HUES48 (cell line): Measurements from ENCODE around the gene CLEC16A.
"Not testable (repeated sequence)": the region's sequence is repeated elsewhere in the genome, so short reads cannot be mapped to it uniquely, and the experiment has no call there.

Experiments used
- H3K27ac ChIP-seq: one replicate; pipeline ENCODE4 v1.7.0; 2013; ENCODE audit warnings: low read depth, low read length, inconsistent platforms
- H3K27me3 ChIP-seq: 2 replicates; pipeline ENCODE4 v1.6.1; 2013; ENCODE audit warnings: mild to moderate bottlenecking, low read length; ENCODE audit not compliant: control insufficient read depth, insufficient read depth
- H3K36me3 ChIP-seq: 2 replicates; pipeline ENCODE4 v1.6.1; 2013; ENCODE audit warnings: low read length; ENCODE audit not compliant: control insufficient read depth, insufficient read depth
- H3K4me1 ChIP-seq: 2 replicates; pipeline ENCODE4 v1.6.1; 2013; ENCODE audit warnings: mild to moderate bottlenecking, low read length; ENCODE audit not compliant: control insufficient read depth, insufficient read depth
- H3K4me3 ChIP-seq: 2 replicates; pipeline ENCODE4 v1.5.1; 2013; ENCODE audit warnings: mild to moderate bottlenecking, low read depth, low read length
- H3K9ac ChIP-seq: 2 replicates; pipeline ENCODE4 v1.6.1; 2013; ENCODE audit warnings: mild to moderate bottlenecking, low read depth, low read length, moderate library complexity
- H3K9me3 ChIP-seq: 2 replicates; pipeline ENCODE4 v1.6.1; 2013; ENCODE audit warnings: low read length; ENCODE audit not compliant: control insufficient read depth, insufficient read depth

The CLEC16A gene

DNA sequence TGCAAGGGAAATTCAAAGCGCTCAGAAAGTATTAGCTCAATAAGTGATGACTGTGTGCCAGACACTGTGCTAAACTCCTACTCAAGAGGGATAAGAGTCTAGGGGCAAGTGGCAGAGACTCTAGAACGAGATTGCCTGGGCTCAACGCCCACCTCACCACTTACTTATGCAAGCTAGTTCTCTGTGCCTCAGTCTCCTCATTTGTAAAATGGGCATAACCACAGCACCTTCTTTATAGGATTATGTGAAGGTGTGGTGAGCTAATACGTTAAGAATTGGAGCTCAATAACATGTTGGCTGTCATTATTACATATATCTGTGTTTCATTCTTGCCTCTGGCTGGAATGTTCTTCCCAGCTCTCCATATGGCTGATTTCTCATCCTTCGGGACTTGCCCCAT, 17.5 kb upstream of the CLEC16A start:
- peaks cover 19% of the 10 kb centered on the region; the same call in 1 of the 2 replicates for H3K36me3 ChIP-seq

DNA sequence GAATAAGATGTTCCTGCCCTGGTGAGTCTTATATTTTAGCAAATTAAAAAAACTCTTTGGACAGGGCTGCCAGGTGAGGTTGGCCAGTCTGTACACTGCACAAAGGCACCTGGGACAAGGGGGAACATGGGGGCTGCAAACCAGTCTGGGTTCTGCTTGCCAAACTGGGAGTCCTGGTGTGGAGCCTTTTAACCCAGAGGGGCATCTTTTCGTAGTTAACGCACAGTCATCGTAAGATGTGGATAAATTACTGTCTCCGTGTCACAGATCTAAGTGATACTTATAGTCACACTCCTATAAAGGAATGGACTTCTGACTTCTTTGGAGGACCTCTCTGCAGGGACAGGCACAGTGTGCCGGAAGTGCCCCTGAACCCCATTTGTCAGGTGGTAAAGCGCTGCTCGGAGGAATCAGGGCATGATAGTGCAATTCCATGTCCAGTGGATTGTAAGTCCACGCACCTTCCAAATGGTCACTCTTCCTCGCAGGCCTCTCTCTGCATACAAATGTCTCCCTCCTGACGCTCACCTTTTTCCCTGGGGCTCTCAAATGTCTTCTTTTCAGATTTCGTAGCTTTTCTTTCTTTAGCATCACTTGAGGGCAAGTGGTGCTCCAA, 16.8 kb upstream of the CLEC16A start:
- H3K36me3 ChIP-seq = peaks cover 21% of the 10 kb centered on the region; the same call in 1 of the 2 replicates
- no peaks in the 10 kb centered on the region for H3K9me3 ChIP-seq
- no peaks in the 10 kb centered on the region for H3K27me3 ChIP-seq
- H3K4me3 ChIP-seq = no peak overlapping the region
- no peaks in the 10 kb centered on the region for H3K4me1 ChIP-seq
- no peak overlapping the region for H3K9ac ChIP-seq
- no peak overlapping the region for H3K27ac ChIP-seq

More for the DNA sequence above, 17.5 kb upstream of the CLEC16A start:
- H3K9ac ChIP-seq = no peak overlapping the region
- no peaks in the 10 kb centered on the region for H3K27me3 ChIP-seq
- H3K4me1 ChIP-seq = no peaks in the 10 kb centered on the region
- no peak overlapping the region for H3K27ac ChIP-seq
- no peaks in the 10 kb centered on the region for H3K9me3 ChIP-seq
- H3K4me3 ChIP-seq = no peak overlapping the region

DNA sequence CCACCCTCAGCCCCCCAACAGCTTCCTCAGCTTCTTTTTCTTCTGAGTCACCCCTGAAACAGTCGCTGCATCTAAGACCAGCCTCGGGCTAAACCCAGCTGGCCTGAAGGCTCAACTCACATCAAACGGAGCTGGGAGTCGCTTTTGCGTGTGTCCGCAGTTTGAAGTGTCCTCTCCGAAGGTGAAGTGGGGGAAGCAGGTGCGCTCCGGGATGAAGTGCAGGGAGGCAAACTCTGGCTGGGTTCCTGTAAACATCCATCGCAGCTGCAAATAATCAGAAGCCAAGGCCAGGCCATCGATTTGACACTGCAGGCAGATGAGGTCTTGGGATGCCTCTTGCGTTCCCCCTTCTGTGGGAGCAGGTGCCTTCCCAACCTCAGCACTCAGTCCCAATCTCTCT, 15.3 kb upstream of the CLEC16A start:
- not testable (repeated sequence) for H3K9ac ChIP-seq, H3K4me3 ChIP-seq, H3K4me1 ChIP-seq, H3K27ac ChIP-seq, H3K9me3 ChIP-seq, H3K27me3 ChIP-seq
- peaks cover 27% of the 10 kb centered on the region; the same call in 1 of the 2 replicates for H3K36me3 ChIP-seq

DNA sequence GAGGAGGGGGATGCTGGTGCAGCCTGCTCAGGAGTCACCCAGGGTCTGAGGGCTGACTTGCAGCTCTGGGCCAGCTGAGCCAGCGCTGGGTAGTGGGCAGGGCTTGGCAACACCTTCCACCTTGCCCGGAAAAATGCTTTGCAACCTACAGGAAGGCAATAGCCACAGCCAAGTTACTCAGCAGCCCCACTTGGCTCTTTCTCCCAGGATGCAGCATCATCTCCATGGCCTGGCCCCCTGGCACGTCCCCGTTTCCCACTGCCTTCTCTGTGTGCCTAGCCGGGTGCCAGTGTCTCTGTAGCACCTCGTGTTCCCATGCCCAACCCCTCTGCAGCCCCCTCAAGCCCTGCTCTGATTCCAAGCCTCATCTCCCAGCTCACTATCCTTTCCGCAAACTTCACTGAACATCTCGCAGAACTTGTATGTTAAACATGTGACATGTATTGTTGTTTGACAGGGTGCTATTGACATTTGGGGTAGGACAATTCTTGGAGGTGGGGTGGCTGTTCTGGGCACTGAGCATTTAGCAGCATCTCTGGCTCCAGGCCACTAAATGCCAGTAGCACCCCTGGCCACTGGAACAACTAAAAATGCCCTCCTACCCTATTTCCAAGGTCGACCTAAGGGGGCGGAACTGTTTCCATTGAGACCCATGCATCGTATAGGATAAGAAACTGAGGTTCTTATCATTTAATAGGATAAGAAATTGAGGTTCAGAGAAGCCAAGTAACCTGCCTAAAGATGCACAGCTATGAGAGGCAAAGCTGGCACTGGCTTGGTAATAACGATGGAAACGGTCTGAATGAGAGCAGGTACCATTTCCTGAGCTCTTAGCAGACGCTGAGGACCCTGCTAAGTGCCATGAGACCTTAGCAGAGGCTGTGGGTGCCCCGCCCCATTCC, 14.3 kb upstream of the CLEC16A start:
- H3K36me3 ChIP-seq = peaks cover 27% of the 10 kb centered on the region; the same call in 1 of the 2 replicates
- H3K4me3 ChIP-seq = no peak overlapping the region
- no peaks in the 10 kb centered on the region for H3K9me3 ChIP-seq
- no peak overlapping the region for H3K27ac ChIP-seq
- no peaks in the 10 kb centered on the region for H3K4me1 ChIP-seq
- H3K9ac ChIP-seq = no peak overlapping the region
- H3K27me3 ChIP-seq = no peaks in the 10 kb centered on the region

DNA sequence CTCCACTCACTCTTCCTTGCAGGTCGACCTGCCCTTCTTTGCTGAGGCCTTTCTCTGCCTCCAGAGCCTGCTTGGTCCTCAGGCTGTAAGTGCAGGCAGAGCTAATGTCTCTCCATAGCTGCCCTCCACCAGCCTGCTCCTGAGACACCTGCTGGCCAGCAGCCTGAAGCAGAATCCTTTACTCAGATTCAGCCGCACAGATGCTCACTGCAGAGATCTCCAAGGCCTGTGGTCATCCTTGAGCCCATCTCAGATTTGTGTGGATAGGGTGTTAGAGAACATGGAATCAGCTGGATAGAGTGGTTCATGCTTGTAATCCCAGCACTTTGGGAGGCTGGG, 13.6 kb upstream of the CLEC16A start:
- Histone ChIP-seq H3K27ac (no peak overlapping the region), H3K4me3 (no peak overlapping the region), H3K36me3 (peaks cover 27% of the 10 kb centered on the region; the same call in 1 of the 2 replicates), H3K9ac (no peak overlapping the region), H3K4me1 (no peaks in the 10 kb centered on the region), H3K27me3 (no peaks in the 10 kb centered on the region), H3K9me3 (no peaks in the 10 kb centered on the region)

DNA sequence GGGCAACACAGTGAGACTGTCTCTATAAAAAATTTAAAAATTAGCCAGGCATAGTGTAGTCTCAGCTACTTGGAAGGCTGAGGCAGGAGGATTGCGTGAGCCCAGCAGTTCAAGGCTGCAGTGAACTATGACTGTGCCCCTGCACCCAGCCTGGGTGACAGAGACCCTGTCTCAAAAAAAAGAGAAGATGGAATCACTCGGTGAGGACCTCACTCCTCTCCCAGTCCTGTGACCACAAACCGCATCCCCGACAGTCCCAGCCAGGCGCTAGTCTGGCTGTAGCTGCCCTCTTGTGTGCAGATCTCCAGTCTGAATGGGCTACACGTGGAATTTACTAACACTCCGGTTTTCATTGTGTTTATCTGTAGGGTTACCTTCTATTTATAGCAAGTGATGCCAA, 13.2 kb upstream of the CLEC16A start:
- Histone ChIP-seq H3K9me3 (no peaks in the 10 kb centered on the region), H3K27ac (no peak overlapping the region), H3K27me3 (no peaks in the 10 kb centered on the region), H3K9ac (no peak overlapping the region), H3K4me3 (no peak overlapping the region), H3K4me1 (no peaks in the 10 kb centered on the region), H3K36me3 (peaks cover 27% of the 10 kb centered on the region; the same call in 1 of the 2 replicates)

DNA sequence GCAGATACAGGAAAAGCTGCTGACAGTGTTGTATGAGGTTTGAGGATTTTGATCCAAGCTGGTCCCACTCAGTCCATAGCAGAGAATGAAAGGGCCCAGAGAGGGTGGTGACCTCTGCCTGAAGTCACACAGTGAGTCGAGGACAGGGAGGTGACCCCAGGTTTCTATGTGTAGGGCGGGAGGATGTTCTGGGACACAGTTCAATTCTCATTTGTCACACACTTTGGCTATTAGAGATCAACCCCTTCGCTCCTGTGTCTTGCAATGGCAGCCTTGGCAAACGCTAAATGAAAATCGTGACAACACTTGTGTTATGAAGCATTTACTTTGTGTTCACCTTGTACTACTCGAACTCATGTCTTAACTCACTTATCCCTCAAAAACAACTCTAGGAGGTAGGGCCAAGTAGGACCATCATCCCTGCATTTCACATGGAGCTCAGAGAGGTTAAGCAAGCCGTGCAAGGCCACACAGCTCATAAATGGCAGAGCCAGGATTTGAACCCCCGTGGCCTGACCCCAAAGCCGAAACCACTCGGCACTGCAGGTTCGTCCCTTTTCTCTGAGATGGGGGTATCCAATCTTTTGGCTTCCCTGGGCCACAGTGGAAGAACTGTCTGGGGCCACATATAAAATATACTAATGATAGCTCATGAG, 12.3 kb upstream of the CLEC16A start:
- no peaks in the 10 kb centered on the region for H3K9me3 ChIP-seq
- no peak overlapping the region for H3K9ac ChIP-seq
- H3K4me3 ChIP-seq = no peak overlapping the region
- peaks cover 31% of the 10 kb centered on the region; the same call in 1 of the 2 replicates for H3K36me3 ChIP-seq
- H3K27ac ChIP-seq = no peak overlapping the region
- H3K4me1 ChIP-seq = no peaks in the 10 kb centered on the region
- no peaks in the 10 kb centered on the region for H3K27me3 ChIP-seq

DNA sequence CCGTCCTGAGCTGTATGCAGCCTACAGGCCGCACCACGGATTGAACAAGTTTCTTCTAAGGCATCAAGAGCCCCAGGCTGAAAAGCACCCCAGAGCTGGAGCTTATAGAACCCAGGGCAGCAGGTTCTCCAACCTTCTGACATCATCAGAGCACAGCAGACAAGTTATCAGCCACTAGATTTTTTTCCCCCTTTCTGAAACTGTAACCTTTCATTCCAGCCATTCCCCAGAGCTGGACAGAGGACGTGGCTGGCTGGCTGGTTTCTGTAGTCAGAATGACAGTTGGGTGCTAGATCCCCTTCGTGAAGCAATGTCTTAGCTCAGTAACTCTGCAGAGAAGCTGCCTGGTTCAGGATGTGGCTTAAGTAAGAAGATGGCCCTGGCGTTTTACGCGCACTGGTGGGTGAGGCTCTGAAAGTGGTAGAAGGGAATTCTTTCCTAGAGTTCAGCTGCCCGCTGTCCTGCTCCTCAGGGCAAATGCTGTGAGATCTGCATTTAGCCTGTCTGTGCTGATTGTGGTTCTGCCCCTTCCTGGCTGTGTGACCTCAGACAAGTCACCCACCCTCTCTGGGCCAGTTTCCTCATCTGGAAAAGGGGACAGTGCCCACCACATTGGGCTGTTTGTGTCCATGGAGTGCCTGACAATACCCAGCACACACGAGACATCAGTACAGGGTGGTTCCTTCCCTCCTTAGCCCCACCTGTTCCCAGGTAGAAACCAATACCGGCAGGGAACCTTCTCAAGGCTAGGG, 11.2 kb upstream of the CLEC16A start:
- H3K27me3 ChIP-seq = no peaks in the 10 kb centered on the region
- peaks cover 22% of the 10 kb centered on the region; the same call in 1 of the 2 replicates for H3K36me3 ChIP-seq
- H3K9ac ChIP-seq = no peak overlapping the region
- no peak overlapping the region for H3K27ac ChIP-seq
- no peaks in the 10 kb centered on the region for H3K9me3 ChIP-seq
- H3K4me1 ChIP-seq = no peaks in the 10 kb centered on the region
- no peak overlapping the region for H3K4me3 ChIP-seq

DNA sequence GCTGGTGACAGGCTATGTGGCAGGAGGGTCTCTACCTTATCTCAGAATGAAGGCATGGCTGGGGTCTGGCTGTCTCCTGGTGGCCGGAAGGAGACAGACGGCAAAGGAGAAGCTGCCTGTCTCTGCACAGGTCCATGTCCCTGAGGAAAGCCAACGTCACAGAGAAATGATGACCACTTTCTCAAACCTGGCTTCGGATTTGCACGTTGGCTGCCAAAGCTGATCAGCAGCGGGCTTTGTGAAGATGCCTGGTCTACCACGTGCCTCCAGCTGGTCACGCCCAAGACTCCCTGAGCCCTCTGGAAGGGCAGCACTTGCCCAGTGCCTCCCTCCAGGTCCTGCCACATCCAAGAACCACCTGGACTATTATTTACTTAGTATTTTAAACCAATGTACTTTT, 10.5 kb upstream of the CLEC16A start:
- no peaks in the 10 kb centered on the region for H3K4me1 ChIP-seq
- H3K4me3 ChIP-seq = no peak overlapping the region
- no peaks in the 10 kb centered on the region for H3K27me3 ChIP-seq
- no peak overlapping the region for H3K9ac ChIP-seq
- H3K27ac ChIP-seq = no peak overlapping the region
- H3K9me3 ChIP-seq = no peaks in the 10 kb centered on the region
- H3K36me3 ChIP-seq = peaks cover 20% of the 10 kb centered on the region; the same call in 1 of the 2 replicates

DNA sequence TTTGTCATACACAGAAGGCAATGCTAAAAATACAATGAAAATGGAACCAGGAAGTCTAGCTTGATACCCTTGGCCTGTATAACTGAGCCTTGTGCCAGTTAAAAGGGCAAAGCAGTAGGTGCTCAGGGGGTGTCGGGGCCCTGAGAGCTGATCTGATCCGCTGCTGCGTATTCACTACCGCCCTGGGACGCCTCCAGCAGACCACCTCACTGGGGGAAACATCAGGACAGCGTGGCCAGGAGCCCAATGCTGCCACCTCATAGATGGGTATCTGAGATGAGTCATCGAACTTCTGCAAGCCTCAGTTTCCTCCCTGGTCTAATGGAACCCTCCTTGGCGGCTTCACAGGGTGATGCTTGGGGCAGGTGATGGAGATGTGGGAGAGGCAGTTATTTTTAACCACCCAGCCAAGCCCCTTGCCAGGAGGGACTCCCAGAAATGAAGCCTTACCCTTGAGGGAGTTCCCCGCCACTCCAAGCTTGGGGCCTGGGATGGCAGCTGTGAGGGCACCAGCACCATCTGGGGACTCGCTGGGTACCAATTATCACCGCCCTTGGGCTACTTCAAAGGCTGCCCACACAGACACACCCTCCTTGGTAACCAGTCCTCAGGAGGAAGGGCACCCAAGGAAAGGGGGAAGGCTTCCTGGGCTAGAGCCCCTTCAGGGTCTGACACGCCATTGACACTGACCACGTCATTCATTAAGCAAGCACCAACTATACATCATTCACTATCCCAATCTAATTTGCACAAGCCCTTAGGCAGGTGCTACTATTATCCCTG, 9.8 kb upstream of the CLEC16A start:
- H3K4me1 ChIP-seq = no peaks in the 10 kb centered on the region
- H3K9ac ChIP-seq = no peak overlapping the region

More for the DNA sequence above, 9.8 kb upstream of the CLEC16A start:
- no peaks in the 10 kb centered on the region for H3K27me3 ChIP-seq
- H3K36me3 ChIP-seq = peaks cover 23% of the 10 kb centered on the region; the same call in 1 of the 2 replicates
- no peak overlapping the region for H3K4me3 ChIP-seq
- H3K27ac ChIP-seq = no peak overlapping the region
- H3K9me3 ChIP-seq = no peaks in the 10 kb centered on the region
